Stimulated activated CD4-positive, alpha-beta T cell treated with anti-CD3 and anti-CD28 coated beads, Interleukin-4, amount 100 ng/mL, for 48 hours (primary cell): ENCODE data around the gene TNFRSF14.
A peak's percentile ranks its signal among the peaks of the same experiment; 100 is the strongest.

ENCODE experiments used
- DNase-seq, 2 donors: peaks; one replicate each; pipeline ENCODE4 v3.0.0-alpha.2; 2020; ENCODE audit warnings: low read depth in 2 of 2

Gene TNFRSF14

DNA sequence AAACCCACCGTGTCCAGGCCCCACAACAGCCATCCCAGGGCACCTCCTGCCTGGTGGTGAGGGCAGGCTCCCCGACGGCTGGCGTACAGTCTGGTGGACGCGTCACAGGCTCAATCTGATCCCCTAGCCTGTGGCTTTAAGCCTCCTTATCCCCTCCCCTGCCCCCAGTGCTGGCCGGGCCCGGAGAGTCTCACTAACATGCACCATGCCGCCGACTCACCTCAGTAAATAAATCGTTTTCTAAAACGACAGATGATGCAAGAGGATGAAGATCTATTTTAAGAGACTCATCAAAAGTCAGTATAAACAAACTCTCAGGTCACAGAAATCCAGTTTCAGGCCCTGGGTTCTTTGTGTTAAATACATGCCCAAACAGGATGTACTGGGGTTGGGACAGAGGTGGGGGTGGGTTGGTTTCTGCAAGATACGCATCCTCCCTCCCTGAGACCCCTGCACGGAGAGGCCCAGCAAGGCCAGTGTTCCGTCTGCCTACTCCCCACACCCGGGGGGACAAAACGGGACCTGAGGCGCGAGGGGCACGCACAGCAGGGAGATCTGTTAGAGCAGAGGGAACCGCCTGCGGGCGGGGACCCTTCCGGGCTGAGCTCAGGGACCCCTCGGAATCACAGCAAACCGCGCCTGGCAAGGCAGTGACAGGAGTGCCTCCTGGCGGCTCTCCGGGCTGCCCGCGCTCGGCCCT lies 32.8 kb upstream of the TNFRSF14 start:
- no peak for DNase-seq

DNA sequence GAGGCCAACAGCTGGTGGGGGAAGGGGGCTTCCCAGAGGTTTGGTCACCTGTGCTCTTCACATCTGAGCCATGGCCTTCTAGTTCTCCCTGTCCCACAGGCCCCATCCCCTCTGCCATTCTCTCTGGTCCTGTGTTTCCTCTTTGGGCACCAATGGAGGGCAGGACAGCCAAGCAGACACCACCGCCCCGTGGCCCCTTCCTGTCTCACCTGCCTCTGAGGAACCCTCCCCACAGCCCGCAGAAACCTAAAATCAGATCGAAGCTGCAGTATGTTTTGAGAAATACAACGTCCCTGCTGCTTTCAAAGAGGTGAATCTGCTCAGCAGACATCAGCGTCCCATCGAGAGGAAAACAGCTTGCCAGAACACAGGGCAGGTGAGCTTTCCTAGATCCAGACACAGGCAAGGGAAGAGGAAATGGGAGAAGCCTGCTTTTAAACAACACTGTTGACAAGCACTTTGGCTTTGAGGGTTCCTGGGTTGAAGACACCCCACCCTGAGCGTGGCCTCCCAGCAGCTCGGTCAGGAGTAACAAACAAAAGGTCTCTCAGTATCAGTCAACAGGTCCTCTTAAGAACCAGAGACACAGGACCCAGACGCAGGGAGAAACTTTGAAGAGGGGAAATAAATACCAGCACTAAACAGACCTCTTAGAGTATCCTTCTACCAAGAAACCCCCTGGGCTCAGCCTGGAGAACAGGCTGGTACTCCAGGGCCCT lies 32.1 kb upstream of the TNFRSF14 start:
- DNase-seq = no peak

DNA sequence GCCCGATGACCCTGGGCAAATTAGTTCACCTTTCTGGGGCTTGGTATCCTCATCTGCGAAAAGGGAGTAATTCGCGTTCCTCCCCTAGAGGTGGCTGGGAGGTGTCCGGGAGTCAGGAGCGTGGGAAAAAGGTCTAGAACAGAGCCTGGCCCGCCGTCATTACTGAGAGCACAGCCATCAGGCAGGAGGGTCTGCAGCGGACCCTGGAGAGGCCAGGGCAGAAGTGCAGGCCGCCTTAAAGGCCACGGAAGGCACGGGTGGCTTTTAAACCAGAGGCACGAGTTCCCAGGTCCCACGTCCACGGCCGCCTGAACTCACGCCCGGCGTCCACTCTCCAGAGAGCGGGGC lies 30.6 kb upstream of the TNFRSF14 start:
- no peak for DNase-seq

DNA sequence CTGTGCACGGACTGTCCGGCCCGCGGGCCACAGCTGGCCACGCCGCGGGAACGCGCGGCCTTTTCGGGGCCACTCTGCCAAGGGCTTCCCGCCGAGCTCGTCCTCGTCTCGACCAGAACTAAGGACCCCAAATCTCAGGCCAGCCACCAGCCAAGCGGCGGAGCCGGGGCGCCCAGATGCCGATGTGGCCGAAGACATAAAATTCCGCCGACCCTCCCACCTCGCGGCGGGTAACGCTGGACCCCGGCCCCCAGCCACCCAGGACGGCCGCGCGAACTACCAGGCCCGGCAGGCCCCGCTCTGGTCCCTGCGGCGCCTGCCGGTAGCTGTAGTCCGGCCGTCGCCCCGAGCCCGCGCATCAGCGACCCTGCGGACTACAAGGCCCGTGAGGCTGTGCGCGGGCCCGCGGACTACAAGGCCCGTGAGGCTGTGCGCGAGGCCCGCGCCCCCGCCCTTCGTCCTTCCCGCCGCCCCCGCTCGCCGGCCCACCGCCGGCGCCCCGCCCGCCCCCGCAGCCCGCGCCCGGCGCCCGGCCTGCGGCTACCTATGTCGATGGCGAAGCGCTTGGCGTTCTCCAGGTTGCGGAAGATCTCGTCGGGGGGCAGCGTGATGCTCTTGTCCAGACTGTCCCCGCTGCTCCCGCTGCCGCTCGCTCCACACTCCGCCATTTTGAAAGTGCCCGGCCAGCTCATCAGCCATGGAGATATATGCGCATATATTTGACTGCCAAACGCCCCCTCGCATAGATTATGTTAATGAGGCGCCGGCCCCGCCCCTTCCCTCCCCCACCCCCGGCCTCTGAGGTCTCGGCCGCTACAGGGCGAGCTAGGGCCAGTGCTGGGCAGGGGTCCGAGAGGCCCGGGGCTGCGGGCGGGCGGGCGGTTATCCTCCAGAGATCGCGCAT lies 30.0 kb upstream of the TNFRSF14 start, which contains the start of gene PANK4:
PANK4 (minus strand) TSS at position 677 of the 904 bp plus-strand sequence; CDS start at position 668, 9 bp downstream.
- DNase-seq = peak; percentile 82 to 86

DNA sequence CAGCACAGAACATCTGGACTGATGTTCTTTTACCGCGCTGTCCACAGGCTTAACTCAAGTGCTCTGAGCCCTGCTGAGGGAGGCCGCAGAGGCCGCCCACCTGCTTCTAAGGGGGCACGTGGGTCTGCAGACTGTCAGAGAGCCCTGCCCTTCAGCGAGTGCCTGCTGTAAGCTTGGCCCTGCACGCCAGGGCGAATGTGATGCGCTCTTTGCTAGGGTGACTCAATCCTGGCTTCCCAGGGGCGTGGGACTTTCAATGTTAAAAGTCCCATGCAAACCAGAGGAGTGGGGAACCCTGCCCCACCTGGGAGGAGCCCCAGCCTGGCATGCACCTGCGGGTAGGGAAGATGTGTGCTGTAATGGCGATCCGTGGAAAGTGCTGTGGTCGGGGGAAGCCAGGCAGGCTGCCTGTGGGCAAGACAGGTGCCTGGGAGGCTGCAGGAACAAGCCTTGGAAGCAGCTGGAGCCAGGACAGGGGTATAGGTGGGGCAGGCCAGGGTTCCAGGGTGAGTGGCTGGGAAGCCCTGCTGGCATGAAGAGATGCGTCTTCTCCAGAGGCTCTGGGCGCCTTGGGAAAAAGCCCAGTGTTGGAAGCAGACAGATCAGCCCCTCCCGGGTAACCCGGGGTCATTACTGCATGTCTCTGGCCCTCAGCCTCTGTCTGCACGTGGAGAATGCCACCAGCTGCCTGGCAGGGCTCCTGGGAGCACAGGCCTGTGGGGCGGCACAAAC lies 29.2 kb upstream of the TNFRSF14 start:
- peak; percentile 58 to 63 for DNase-seq

DNA sequence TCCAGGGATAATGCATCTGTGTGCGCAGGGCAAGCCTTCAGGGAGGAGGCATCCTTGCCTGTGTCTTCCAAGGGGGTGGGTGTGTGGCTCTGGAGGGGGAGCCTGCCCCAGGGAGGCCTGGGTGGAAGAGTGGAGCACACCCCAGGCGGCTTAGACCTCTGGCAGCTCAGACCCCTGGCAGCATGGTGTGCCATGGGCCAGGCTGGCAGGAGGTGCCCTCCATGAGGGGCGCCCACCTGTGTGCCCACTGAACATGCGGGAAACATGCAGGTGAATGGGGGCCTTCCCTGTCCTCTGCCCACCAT lies 28.7 kb upstream of the TNFRSF14 start:
- no peak for DNase-seq

DNA sequence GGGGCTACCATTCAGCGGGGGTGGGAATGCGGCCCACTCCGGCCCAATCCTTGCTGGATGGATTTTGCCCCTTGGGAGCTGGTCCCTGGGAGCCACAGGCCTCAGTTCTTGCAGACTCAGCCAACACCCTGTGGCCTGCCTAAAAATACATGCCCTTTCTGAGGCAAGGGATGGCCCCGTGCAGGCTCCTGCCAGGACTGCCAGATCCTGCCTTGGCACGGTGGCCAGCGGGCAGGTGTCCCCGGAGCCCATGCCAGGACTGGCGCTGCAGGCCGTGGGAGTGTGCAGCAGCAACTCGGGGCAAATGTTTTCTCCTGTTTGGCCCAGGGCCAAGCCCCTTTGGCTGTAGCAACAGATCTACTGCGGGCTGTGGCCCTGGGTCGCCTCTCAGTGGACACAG lies 28.2 kb upstream of the TNFRSF14 start:
- no peak for DNase-seq

DNA sequence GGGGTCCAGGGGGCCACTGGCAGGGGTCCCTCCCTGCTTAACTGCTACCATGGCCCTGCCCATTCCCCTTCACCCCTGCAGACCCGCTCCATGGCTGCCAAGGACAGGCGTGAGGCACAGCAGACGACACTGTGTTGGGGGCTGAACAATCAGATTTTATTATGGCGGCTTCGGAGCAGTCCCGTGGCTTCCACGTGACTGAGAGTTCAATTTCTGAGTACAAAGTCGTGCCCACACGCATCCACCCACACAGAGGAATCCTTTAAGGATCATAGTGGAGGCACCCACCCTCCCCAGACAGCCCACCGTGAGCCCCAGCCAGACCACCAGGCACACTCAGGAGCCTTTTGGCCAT lies 27.6 kb upstream of the TNFRSF14 start:
- DNase-seq = no peak

DNA sequence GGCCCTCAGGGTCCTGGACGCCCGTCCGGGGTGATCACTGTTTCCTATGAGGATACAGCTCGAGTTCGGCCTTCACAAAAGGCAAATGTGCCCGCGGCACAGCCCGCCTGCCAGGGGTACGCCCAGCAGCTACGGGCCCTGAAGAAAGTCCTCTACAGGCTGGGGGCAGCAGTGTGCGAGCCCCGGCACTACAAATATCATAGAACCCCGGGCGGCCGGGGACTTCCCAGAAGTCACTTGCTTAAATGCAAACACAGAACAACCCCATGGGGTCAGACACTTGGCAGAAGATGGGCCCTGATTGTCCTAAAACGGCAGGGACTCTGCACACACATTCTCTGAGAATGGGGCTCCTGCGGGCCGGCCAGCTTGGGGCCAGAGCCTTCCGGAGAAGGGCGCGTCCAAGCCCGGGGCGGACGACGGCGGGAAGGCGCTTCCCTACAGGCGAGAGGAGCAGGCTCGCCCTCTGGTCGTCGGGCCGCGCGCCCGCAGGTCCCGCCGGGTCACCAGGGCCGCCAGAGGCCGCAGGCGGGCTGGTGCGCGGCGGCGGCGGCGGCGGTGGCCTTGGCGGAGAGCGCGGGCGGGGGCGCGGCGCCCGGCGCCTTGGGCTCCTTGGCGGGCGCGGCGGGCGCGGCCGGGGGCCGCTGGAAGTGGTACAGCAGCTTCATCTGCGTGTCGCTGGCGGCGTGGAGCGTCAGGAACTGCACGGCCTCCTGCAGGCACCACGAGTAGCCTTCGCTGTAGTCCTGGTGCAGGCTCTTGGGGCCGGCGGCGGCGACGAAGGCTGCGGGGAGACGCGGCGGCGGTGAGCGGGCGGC lies 27.0 kb upstream of the TNFRSF14 start:
- no peak for DNase-seq

DNA sequence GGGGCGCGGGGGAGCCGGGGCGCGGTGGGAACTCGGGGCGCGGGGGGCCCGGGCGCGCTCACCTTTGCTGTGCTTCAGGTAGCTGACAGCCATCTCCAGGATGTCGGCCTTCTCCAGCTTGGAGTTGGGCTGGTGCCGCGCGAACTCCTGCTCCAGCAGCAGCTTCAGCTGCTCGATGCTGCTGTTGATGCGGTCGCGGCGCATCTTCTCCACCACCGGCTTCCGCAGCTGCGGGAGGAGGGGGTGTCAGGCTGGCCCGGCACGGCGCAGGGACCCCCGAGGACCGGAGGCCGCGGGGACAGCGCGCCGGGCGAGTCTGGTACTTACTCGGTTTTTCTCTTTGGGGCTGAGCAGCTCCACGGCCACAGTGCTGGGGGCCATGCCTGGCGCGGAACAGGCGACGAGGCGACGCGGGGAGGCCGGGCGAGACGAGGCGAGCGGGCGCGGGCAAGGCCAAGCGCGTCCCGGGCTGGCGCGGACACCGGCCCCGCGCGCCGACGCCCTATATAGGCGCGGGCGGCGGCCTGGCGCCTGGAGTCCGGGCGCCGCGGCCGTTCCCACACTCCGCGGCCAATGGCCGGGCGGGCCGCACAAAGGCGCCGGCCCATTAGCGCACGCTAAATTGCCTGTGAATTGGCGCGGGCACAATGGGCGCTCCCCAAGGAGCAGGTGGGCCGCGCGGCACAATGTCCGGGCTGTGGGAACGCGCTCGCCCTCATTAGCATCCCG lies 26.2 kb upstream of the TNFRSF14 start, which contains the start of gene HES5:
HES5 (minus strand) TSS at position 480 of the 729 bp plus-strand sequence; CDS start at position 381, 99 bp downstream.
- no peak for DNase-seq

DNA sequence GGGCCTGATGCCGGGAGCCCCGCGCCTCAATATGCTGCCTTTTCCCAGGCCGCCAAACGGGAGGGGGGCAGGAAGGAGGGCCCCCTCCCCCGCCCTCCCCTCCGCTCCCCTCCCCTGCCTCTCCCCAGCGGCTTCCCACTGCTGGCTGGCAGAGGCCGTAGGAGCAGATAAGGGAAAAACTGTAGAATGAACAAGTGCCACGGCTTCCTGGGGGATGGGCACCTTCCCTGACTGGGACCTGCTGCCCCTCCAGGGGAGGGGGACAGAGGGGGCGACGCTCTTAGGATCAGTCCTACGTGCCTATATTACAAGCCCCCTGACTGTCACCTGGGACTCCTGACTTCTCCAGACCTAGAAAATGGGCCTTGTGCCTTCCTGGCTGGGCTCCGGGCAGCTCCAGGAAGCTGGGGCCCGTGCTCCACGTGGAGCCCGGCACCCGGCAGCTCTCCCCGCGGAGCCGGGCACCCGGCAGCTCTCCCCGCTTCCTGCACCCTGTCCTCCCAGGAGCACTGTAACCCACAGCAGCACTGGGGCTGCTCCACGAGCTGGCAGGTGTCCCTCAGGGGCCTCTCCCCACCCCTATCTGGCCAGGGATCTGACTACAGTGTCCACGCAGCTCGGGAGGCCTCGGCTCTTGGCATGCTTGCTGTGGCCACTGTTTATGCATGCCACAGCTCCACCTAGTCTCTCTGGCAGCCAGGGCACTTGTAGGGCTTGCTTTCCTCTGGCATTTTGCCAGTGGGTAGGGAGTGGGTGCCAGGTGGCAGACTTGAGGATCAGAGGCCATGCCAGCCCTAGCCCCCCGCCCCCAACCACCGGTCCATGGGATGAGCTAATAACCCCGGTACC lies 25.4 kb upstream of the TNFRSF14 start:
- no peak for DNase-seq

DNA sequence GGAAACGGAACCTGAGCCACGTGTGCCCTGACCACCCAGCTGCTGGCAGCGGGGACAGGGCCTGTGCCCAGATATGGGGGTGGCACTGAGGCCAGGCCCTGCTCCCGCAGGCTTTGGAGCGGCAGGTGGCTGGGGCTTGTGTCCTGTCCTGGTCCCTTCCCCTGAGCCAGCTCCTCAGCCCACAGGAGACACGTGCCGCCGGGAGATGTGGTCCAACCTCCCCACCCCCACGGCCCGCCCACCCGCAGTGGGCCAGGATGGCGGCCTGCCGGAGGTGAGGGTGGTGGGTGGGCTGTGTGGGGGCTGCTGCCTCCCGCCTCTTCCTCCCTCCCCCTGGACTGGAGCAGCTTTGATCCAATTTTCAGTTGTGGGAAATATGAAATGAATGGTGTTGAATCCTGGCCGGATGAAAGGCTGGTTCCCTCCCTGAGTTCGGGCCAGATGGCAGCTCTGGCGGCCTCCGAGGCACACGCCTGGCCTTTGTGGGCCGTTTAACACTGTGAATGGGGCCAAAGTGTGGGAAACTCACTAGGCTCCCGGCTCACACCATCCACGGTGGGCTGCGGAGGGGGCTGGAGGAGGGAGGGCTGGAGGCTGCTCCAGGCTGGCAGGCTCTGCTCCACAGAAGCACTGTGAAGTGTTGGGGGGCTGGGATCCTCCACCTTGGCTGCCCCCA lies 23.5 kb upstream of the TNFRSF14 start:
- no peak for DNase-seq

DNA sequence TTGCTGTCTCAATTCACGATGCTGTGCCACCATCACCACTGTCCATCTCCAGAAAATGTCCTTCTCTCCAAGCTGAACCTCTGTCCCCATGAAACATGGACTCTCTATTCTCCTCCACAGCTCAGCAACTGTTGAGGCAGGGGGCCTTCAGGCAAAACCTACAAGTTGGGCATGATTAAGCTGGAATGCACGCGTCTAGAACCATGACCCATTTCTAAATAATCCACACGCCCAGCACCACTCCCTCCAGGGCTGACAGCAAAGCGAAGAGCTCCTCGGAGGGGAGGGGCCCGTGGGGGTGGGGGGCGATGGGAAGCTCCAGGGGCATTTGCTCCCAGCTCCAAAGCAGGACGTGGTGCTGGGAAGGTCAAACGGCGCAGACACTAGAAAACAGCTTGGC lies 22.8 kb upstream of the TNFRSF14 start:
- DNase-seq = no peak

DNA sequence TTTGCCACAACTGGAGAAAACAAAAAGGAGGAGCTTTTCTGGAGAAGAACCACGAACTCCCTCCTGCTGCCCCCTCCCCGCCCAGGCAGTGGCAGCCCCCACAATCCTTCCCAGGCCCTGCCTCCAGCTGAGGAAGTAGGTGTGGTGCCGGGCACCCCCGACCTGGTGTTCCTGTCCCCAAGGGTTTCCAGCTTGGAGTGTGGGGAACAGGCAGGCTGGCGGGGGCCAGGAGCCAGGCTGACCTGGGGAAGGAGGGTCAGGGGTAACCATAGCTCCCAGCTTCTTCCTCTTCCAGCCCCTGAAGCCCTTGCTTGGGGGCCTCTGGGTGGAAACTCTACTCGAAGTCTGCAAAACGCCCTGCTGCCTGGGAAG lies 21.9 kb upstream of the TNFRSF14 start:
- no peak for DNase-seq

DNA sequence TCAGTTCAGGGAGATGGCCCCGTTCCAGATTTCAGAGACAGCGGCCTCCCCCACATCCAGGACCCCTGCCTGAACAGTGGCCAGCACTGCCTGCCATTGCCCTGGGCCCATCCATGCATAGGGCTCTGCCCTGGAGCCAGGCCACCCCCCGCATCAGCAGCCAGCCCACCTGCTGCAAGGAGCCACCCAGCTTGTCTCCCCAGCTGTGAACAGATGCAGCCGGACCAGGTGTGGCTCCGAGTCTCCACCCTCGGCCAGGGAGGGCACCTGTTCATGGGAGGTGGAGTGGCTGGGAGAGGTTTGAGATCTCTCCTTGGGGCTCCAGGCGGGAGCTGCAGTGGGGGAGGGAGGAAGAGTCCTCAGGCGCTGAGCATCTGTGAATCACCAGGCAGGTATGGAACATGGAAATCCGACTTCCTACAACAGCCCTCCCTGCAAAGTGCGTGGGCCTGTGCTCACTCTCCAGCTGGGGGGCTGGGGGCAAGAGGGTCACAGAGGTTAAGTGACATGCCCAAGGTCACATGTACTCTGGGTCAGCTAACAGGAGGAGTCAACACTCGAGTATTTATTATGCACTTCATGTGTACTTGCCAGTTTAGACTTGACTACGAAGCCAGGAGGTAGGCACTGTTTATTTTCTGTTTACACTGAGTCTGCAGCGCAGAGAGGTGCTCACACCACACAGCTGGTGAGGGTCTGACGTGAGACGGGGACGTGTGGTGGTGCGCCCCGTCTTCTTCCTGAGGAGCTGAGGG lies 21.3 kb upstream of the TNFRSF14 start:
- DNase-seq = no peak

DNA sequence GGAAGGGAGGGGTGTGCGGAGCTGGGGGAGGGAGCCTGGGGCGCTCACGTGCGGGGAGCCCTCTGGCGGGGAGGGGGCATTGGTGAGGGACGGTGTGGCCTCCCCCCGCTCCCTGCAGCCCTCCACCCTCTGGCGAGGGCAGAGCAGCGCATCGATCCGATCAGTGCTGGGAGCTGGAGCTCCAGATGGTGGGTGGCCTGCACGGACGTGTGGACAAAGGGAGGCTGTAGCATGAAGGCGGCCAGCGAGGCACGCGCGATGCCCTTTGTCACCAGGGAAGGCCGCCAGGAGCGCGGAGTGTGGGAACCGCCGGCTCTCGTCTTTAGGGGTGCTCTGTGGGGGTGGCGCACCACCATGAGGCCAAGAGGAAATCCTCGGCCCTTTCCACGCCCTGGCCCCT lies 20.7 kb upstream of the TNFRSF14 start:
- no peak for DNase-seq

DNA sequence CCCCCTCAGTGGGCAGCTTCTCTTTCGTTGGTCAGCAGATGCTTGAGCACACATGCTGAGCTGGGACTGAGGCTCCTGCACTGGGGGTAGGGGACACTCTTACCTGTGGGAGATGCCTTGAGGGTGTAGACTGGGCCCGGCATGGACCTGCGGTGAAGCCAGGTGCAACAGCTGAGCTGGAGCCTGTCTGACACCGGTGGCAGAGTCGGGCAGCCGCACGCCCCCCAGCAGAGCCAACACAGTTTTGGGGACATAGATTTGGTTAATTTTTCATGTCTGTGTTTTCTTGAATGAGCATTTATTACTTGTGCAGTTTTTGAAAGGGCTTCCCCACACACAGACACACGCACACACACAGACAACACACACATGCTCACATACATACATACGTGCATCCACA lies 20.2 kb upstream of the TNFRSF14 start:
- DNase-seq = no peak

DNA sequence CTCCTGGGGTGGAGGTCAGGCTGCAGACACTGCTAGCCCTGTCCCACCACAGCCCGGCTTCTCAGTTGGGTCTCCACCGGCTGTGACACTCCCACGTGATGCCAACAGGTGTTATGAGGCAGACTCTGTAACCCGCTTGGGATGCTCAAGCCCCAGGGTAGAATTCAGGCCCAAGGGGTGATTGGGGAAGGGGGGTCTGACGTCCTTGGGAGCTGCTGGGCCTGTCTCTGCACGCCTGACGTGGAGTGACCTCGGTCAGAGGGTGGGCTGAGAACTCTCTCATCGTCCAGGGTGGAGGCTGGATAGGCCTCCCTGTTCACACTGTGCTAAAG lies 18.4 kb upstream of the TNFRSF14 start:
- DNase-seq = no peak
